Measurements from ENCODE around the gene FAT1. TPM values are rescaled to one million over a fixed set of nuclear protein-coding genes. Genes with fewer than 3 reads are reported as not detected.

The FAT1 gene
- polyA plus RNA-seq (2013, experiment 1 of 2): 50.1 TPM
- polyA plus RNA-seq (2013, experiment 2 of 2): 58.0 TPM

- WGBS: under 1% methylated on average over 112 of the region's 112 CpGs
- Histone ChIP-seq H3K9ac (ENCODE audit: low read depth, low read length) (peak within 1 kb of the TSS; percentile 94), H3K9me3 (ENCODE audit: insufficient read depth, low read depth, low read length) (no peaks in the 10 kb centered on the region; the same call in 1 of the 2 replicates), H3K36me3 (ENCODE audit: insufficient read depth, low read length) (no peaks in the 10 kb centered on the region), H3K27ac (ENCODE audit: low read depth, low read length) (peak within 1 kb of the TSS; percentile 100), H3K4me1 (ENCODE audit: insufficient read depth, low read length) (peaks cover 43% of the 10 kb centered on the region), H3K4me3 (ENCODE audit: low read length) (peak within 1 kb of the TSS; percentile 98), H3K27me3 (ENCODE audit: insufficient read depth, low read length) (peaks cover 5% of the 10 kb centered on the region; the same call in 1 of the 2 replicates)
These were observed at the start of gene FAT1 for GRCh38 chr4:186723292-186724057. Gene FAT1 (minus strand): TSS chr4:186723856. CDS start chr4:186709827, 14,029 bp downstream.

GRCh38 chr4:186772936-186773487 is 49.4 kb upstream of the FAT1 start:
- Histone ChIP-seq H3K27me3 (ENCODE audit: insufficient read depth, low read length) (no peaks in the 10 kb centered on the region), H3K9me3 (ENCODE audit: insufficient read depth, low read depth, low read length) (no peaks in the 10 kb centered on the region), H3K9ac (ENCODE audit: low read depth, low read length) (no peak overlapping the region), H3K4me3 (ENCODE audit: low read length) (no peak overlapping the region), H3K4me1 (ENCODE audit: insufficient read depth, low read length) (no peaks in the 10 kb centered on the region), H3K36me3 (ENCODE audit: insufficient read depth, low read length) (no peaks in the 10 kb centered on the region), H3K27ac (ENCODE audit: low read depth, low read length) (no peak overlapping the region)
- 95% methylated on average over 12 of the region's 12 CpGs for WGBS

GRCh38 chr4:186771624-186772023 is 48.0 kb upstream of the FAT1 start:
- Histone ChIP-seq H3K4me1 (ENCODE audit: insufficient read depth, low read length) (no peaks in the 10 kb centered on the region), H3K4me3 (ENCODE audit: low read length) (no peak overlapping the region), H3K27me3 (ENCODE audit: insufficient read depth, low read length) (no peaks in the 10 kb centered on the region), H3K27ac (ENCODE audit: low read depth, low read length) (no peak overlapping the region), H3K9me3 (ENCODE audit: insufficient read depth, low read depth, low read length) (no peaks in the 10 kb centered on the region), H3K36me3 (ENCODE audit: insufficient read depth, low read length) (no peaks in the 10 kb centered on the region), H3K9ac (ENCODE audit: low read depth, low read length) (no peak overlapping the region)
- 86% methylated on average over 2 of the region's 2 CpGs for WGBS

GRCh38 chr4:186770481-186771175 is 47.0 kb upstream of the FAT1 start:
- no peaks in the 10 kb centered on the region for H3K9me3 ChIP-seq (ENCODE audit: insufficient read depth, low read depth, low read length)
- H3K4me1 ChIP-seq (ENCODE audit: insufficient read depth, low read length): 0 out of 2 replicates have a peak, but pooled peaks cover 4% of the 10 kb centered on the region
- 89% methylated on average over 2 of the region's 4 CpGs for WGBS
- no peaks in the 10 kb centered on the region for H3K36me3 ChIP-seq (ENCODE audit: insufficient read depth, low read length)
- no peak overlapping the region for H3K4me3 ChIP-seq (ENCODE audit: low read length)
- no peak overlapping the region for H3K27ac ChIP-seq (ENCODE audit: low read depth, low read length)
- no peak overlapping the region for H3K9ac ChIP-seq (ENCODE audit: low read depth, low read length)
- no peaks in the 10 kb centered on the region for H3K27me3 ChIP-seq (ENCODE audit: insufficient read depth, low read length)

- Histone ChIP-seq H3K4me1 (ENCODE audit: insufficient read depth, low read length) (0 out of 2 replicates have a peak, but pooled peaks cover 6% of the 10 kb centered on the region), H3K9ac (ENCODE audit: low read depth, low read length) (no peak overlapping the region), H3K4me3 (ENCODE audit: low read length) (no peak overlapping the region), H3K27me3 (ENCODE audit: insufficient read depth, low read length) (no peaks in the 10 kb centered on the region), H3K27ac (ENCODE audit: low read depth, low read length) (no peak overlapping the region), H3K36me3 (ENCODE audit: insufficient read depth, low read length) (no peaks in the 10 kb centered on the region), H3K9me3 (ENCODE audit: insufficient read depth, low read depth, low read length) (no peaks in the 10 kb centered on the region)
- WGBS: 95% methylated on average over 3 of the region's 4 CpGs
These were observed 44.1 kb upstream of the FAT1 start for GRCh38 chr4:186767794-186768193.

- Histone ChIP-seq H3K36me3 (ENCODE audit: insufficient read depth, low read length) (no peaks in the 10 kb centered on the region), H3K4me1 (ENCODE audit: insufficient read depth, low read length) (0 out of 2 replicates have a peak, but pooled peaks cover 6% of the 10 kb centered on the region), H3K9ac (ENCODE audit: low read depth, low read length) (no peak overlapping the region), H3K9me3 (ENCODE audit: insufficient read depth, low read depth, low read length) (no peaks in the 10 kb centered on the region), H3K27me3 (ENCODE audit: insufficient read depth, low read length) (no peaks in the 10 kb centered on the region), H3K4me3 (ENCODE audit: low read length) (no peak overlapping the region), H3K27ac (ENCODE audit: low read depth, low read length) (no peak overlapping the region)
- WGBS: 80% methylated on average over 18 of the region's 18 CpGs
These were observed 42.3 kb upstream of the FAT1 start for GRCh38 chr4:186765673-186766546.

GRCh38 chr4:186765138-186765537 is 41.5 kb upstream of the FAT1 start:
- Histone ChIP-seq H3K36me3 (ENCODE audit: insufficient read depth, low read length) (no peaks in the 10 kb centered on the region), H3K9ac (ENCODE audit: low read depth, low read length) (no peak overlapping the region), H3K27ac (ENCODE audit: low read depth, low read length) (no peak overlapping the region), H3K4me3 (ENCODE audit: low read length) (no peak overlapping the region), H3K9me3 (ENCODE audit: insufficient read depth, low read depth, low read length) (no peaks in the 10 kb centered on the region), H3K4me1 (ENCODE audit: insufficient read depth, low read length) (0 out of 2 replicates have a peak, but pooled peaks cover 6% of the 10 kb centered on the region), H3K27me3 (ENCODE audit: insufficient read depth, low read length) (no peaks in the 10 kb centered on the region)
- WGBS: 95% methylated on average over 8 of the region's 9 CpGs

GRCh38 chr4:186764457-186764856 is 40.8 kb upstream of the FAT1 start:
- WGBS: 93% methylated on average over 4 of the region's 4 CpGs
- Histone ChIP-seq H3K27ac (ENCODE audit: low read depth, low read length) (no peak overlapping the region), H3K9me3 (ENCODE audit: insufficient read depth, low read depth, low read length) (no peaks in the 10 kb centered on the region), H3K36me3 (ENCODE audit: insufficient read depth, low read length) (no peaks in the 10 kb centered on the region), H3K27me3 (ENCODE audit: insufficient read depth, low read length) (no peaks in the 10 kb centered on the region), H3K4me1 (ENCODE audit: insufficient read depth, low read length) (0 out of 2 replicates have a peak, but pooled peaks cover 6% of the 10 kb centered on the region), H3K4me3 (ENCODE audit: low read length) (no peak overlapping the region), H3K9ac (ENCODE audit: low read depth, low read length) (no peak overlapping the region)

- Histone ChIP-seq H3K36me3 (ENCODE audit: insufficient read depth, low read length) (no peaks in the 10 kb centered on the region), H3K4me3 (ENCODE audit: low read length) (no peak overlapping the region), H3K9ac (ENCODE audit: low read depth, low read length) (no peak overlapping the region), H3K27me3 (ENCODE audit: insufficient read depth, low read length) (no peaks in the 10 kb centered on the region), H3K27ac (ENCODE audit: low read depth, low read length) (no peak overlapping the region), H3K9me3 (ENCODE audit: insufficient read depth, low read depth, low read length) (no peaks in the 10 kb centered on the region), H3K4me1 (ENCODE audit: insufficient read depth, low read length) (0 out of 2 replicates have a peak, but pooled peaks cover 6% of the 10 kb centered on the region)
- WGBS: 94% methylated on average over 4 of the region's 4 CpGs
These were observed 39.2 kb upstream of the FAT1 start for GRCh38 chr4:186762865-186763264.

GRCh38 chr4:186762361-186762760 is 38.7 kb upstream of the FAT1 start:
- no peak overlapping the region for H3K9ac ChIP-seq (ENCODE audit: low read depth, low read length)
- WGBS: 85% methylated on average over 2 of the region's 2 CpGs
- no peaks in the 10 kb centered on the region for H3K27me3 ChIP-seq (ENCODE audit: insufficient read depth, low read length)
- no peak overlapping the region for H3K27ac ChIP-seq (ENCODE audit: low read depth, low read length)
- no peak overlapping the region for H3K4me3 ChIP-seq (ENCODE audit: low read length)
- H3K36me3 ChIP-seq (ENCODE audit: insufficient read depth, low read length): no peaks in the 10 kb centered on the region
- H3K9me3 ChIP-seq (ENCODE audit: insufficient read depth, low read depth, low read length): no peaks in the 10 kb centered on the region
- H3K4me1 ChIP-seq (ENCODE audit: insufficient read depth, low read length): 0 out of 2 replicates have a peak, but pooled peaks cover 6% of the 10 kb centered on the region
